ENCODE measurements around the gene SLC25A5. TPM values are rescaled to one million over a fixed set of nuclear protein-coding genes. Genes with fewer than 3 reads are reported as not detected.

The SLC25A5 gene
- total RNA-seq, 4 donors from 2014 or later: 165 to 302 (median 209) TPM

DNA sequence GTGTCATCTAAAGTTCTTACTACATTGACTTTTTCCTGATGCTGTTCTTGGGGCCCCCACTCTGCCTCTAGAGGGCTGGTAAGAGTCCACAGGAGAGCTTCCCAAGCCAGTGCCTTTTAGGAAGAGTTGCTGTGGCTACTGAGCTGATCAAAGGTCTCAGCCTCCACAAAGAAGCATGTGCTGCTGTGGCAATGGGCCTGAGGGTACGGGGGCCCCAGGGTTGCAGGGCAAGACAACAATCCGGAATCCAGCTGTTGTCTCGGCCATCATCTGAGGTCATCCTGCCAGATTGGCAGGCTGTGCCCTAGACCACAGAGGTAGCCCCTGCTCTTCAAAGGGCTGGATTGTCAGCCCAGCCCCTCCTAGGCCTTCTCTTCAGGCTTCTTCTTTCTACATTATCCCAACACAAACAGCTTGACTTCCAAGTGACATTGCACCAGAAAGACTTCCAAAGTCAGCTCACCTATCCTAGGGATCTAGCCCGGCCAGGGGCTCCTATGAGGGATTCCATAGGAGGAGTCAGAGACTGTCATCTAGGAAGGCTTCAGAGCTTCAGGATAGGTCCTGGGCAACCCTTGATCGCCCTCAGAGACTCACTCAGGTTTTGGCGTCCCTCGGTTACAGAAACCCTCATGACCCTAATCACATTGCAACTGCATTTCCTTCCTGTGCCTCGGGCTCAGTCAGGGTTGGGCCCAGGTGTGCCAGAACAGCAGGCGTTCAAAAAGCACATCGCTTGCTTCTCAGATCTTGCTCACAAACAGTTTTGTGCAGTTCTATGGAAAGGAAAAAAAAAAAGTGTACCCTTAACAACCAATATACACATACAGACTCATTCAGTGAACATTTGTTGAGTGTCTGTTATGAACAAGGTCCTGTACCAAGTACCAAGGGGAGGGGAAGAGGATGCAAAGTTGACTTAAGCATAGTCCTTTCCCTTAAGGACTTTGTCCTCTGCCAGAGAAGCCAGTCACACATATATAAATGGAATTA, 27.8 kb downstream of the SLC25A5 start:
- ATAC-seq: no peak
- TF ChIP-seq EP300 (IDR thresholded peaks at IDR 0.05): no peak
- no peak for TF ChIP-seq POLR2A (IDR thresholded peaks at IDR 0.05)
- TF ChIP-seq, protein P1, sequence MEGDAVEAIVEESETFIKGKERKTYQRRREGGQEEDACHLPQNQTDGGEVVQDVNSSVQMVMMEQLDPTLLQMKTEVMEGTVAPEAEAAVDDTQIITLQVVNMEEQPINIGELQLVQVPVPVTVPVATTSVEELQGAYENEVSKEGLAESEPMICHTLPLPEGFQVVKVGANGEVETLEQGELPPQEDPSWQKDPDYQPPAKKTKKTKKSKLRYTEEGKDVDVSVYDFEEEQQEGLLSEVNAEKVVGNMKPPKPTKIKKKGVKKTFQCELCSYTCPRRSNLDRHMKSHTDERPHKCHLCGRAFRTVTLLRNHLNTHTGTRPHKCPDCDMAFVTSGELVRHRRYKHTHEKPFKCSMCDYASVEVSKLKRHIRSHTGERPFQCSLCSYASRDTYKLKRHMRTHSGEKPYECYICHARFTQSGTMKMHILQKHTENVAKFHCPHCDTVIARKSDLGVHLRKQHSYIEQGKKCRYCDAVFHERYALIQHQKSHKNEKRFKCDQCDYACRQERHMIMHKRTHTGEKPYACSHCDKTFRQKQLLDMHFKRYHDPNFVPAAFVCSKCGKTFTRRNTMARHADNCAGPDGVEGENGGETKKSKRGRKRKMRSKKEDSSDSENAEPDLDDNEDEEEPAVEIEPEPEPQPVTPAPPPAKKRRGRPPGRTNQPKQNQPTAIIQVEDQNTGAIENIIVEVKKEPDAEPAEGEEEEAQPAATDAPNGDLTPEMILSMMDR (IDR thresholded peaks at IDR 0.05): no peak
- 68 to 88% methylated on average over 2 of the region's 10 CpGs for WGBS, 2 donors (ENCODE audit: low coverage in 1 of 2)

DNA sequence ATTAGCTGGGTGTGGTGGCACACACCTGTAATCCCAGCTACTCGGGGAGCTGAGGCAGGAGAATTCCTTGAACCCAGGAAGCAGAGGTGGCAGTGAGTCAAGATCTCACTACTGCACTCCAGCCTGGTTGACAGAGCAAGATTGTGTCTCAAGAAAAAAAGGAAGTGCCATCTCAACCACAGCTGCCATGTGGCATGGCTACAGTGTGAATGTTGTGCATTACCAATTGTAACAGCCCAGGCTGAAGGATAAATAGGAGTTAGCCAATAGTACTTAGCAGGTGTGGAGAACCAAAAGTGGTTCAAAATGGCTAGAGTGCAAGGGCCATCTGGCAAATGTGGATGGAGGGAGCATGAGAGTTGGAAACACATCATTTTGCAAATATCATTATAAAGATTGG, 28.9 kb downstream of the SLC25A5 start:
- ATAC-seq: no peak
- no peaks in the 10 kb centered on the region for H3K36me3 ChIP-seq
- TF ChIP-seq EP300 (IDR thresholded peaks at IDR 0.05): no peak
- TF ChIP-seq POLR2AphosphoS5 (IDR thresholded peaks at IDR 0.05): no peak
- TF ChIP-seq, protein P1 (IDR thresholded peaks at IDR 0.05): no peak
- no peak for TF ChIP-seq POLR2A (IDR thresholded peaks at IDR 0.05)
- no peak overlapping the region for H3K27ac ChIP-seq
- H3K4me3 ChIP-seq: no peak overlapping the region
- H3K27me3 ChIP-seq: no peaks in the 10 kb centered on the region
- H3K4me1 ChIP-seq: no peaks in the 10 kb centered on the region
- H3K9me3 ChIP-seq: no peaks in the 10 kb centered on the region
- no CpG with 5 or more reads among the region's 1 CpG for WGBS, 2 donors (ENCODE audit: low coverage in 1 of 2)

More for the DNA sequence above, 27.8 kb downstream of the SLC25A5 start:
- Histone ChIP-seq H3K4me1 (no peaks in the 10 kb centered on the region), H3K27ac (no peak overlapping the region), H3K27me3 (no peaks in the 10 kb centered on the region), H3K36me3 (no peaks in the 10 kb centered on the region), H3K9me3 (no peaks in the 10 kb centered on the region), H3K4me3 (no peak overlapping the region)

DNA sequence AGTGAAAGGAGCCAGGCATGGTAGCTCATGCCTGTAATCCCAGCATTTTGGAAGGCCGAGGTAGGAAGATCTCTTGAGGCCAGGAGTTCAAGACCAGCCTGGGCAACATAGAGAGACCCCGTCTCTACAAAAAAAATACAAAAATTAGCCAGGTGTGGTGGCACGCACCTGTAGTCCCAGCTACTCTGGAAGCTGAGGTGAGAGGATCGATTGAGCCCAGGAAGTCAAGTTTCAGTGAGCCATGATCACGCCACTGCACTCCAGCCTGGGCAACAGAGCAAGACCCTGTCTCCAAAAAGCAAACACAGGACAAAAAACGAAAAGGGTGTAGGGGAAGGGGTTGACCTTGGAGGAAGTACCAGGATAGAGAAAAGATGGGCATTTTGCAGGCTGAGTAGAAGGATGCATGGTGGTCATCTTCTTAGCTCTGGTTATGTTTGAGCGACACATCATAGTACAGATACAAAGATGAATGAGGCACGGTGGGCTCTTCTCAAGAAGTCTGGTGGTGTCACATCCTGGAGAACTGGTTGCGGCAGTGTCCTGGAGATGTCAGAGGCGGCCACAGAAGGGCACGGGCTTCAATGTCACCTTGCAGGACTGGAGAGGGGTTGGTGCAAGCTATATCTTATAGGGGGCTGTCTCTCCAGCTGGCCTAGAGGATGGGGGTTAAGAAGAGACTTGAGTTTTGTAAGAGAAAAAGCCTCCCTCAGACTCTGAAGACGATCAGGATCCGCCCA, 32.0 kb downstream of the SLC25A5 start:
- no peak overlapping the region for H3K27ac ChIP-seq

DNA sequence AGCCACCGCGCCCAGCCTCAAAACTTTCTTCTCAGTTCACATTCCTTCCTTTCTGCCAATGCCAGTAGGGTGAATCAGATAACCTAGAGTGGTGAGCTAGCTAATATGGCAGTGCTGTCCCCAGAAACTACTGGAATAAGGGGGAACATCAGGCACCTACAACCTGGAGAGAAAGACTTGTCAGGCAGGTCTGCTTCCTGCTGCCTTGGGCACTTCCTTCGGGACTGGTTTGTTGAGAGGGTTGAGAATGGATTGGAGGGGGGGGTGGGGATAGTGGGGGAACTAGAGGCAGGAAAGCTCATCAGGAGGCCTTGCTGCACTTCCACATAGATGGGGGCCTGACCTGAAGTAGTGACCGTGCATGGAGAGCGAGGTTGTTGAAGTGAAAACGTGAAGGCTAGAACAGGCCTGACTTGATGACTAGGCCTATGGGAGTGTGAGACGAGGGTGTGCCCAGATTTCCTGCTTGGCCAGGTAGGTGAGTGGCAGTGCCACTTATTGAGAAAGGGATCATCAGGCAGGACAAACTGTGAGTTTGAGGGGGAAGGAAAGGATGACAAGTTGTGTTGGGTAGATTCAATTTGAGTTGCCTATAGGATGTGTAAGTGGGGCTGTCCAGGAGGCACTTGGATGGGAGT, 33.4 kb downstream of the SLC25A5 start:
- TF ChIP-seq POLR2AphosphoS5 (IDR thresholded peaks at IDR 0.05) (no peak), EP300 (IDR thresholded peaks at IDR 0.05) (no peak), POLR2A (IDR thresholded peaks at IDR 0.05) (no peak)
- TF ChIP-seq, protein P1 (IDR thresholded peaks at IDR 0.05): no peak
- no peak for ATAC-seq
- Histone ChIP-seq H3K4me1 (peaks cover 0 to 5% (median 0%) of the 10 kb centered on the region in 3 donors), H3K9me3 (no peaks in the 10 kb centered on the region), H3K27ac (no peak overlapping the region), H3K27me3 (no peaks in the 10 kb centered on the region), H3K36me3 (no peaks in the 10 kb centered on the region), H3K4me3 (no peak overlapping the region)
- WGBS, 2 donors (ENCODE audit: low coverage in 1 of 2): 74 to 100% methylated on average over 2 to 3 of the region's 7 CpGs

More for the DNA sequence above, 32.0 kb downstream of the SLC25A5 start:
- H3K4me1 ChIP-seq: peaks cover 0 to 5% (median 0%) of the 10 kb centered on the region in 3 donors
- no peak for ATAC-seq
- no peak overlapping the region for H3K4me3 ChIP-seq
- no peaks in the 10 kb centered on the region for H3K9me3 ChIP-seq
- TF ChIP-seq EP300 (IDR thresholded peaks at IDR 0.05): no peak
- TF ChIP-seq POLR2A (IDR thresholded peaks at IDR 0.05): no peak
- TF ChIP-seq POLR2AphosphoS5 (IDR thresholded peaks at IDR 0.05): no peak
- TF ChIP-seq, protein P1 (IDR thresholded peaks at IDR 0.05): no peak
- no peaks in the 10 kb centered on the region for H3K36me3 ChIP-seq
- 78 to 92% methylated on average over 4 to 12 of the region's 13 CpGs for WGBS, 2 donors (ENCODE audit: low coverage in 1 of 2)
- H3K27me3 ChIP-seq: no peaks in the 10 kb centered on the region
